HG03159 (cell line): ENCODE measurements around the gene CPD.
"Not testable (repeated sequence)": the region's sequence is repeated elsewhere in the genome, so short reads cannot be mapped to it uniquely, and the experiment has no call there.

Experiments used
- ATAC-seq: cut with Tn5 transposase; IDR thresholded peaks from one replicate; pipeline ENCODE4 v1.9.1; 2021; ENCODE audit warnings: mild to moderate bottlenecking, moderate library complexity; ENCODE audit not compliant: unreplicated experiment

CPD gene

DNA sequence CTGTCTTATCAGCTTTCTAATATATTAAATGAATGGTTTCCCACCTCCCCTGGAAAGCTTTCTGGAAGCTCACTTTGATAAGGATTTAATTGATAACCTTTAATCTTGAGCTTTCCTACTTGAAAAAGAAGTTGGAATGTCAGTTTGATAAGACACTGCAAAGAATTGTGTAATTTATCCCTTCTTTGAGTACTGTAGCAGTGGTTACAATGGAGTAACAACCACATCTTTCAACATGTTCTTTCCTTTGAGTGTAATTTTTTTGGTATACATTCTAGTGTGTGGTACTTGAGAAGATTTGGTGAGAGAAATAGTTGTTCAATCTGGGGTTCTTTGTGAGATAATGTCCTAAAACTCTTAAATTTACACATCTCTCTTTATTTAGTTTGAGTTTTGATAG, 43.4 kb downstream of the CPD start:
- no peak for ATAC-seq

GRCh38 chr17:30424471-30424870, 45.7 kb downstream of the CPD start:
- no peak for ATAC-seq

DNA sequence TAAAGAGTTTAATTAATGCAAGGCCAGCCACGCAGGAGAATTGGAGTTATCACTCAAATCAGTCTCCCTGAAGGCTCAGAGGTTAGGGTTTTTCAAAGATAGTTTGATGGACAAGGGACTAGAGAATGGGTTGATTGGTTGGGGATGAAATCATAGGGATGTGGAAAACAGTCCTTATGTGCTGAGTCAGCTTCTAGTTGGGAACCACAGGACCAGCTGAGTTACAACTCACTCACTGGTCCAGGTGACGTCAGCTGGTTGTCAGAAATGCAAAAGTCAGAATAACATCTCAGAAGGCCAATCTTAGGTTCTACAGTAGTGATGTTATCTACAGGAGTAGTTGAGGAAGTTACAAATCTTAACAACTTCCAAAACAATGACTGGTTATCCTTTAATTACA, 47.6 kb downstream of the CPD start:
- ATAC-seq, result no peak

- no peak for ATAC-seq
Measured at GRCh38 chr17:30427611-30428010, 48.9 kb downstream of the CPD start.

DNA sequence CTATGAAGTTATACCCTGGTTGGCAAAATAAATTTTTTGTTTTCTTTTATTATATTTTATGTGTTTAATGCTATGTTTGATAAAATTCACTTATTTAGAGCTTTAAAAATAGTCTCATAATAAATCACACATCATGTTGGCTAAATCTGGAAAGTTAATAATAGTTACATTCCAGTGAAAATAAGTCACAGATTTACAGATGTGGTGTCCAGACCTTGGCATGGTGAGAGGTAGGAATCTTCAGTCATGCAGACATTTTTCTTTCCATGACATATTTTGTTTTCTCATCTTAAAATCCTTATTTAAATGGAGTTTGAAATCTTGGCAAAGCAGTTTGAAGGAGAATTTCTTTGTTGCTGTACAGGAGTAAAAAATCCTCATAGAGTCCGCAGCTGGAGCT, 50.4 kb downstream of the CPD start:
- ATAC-seq, result no peak

GRCh38 chr17:30433514-30433913, 54.8 kb downstream of the CPD start:
- ATAC-seq, result no peak

GRCh38 chr17:30436729-30437128, 58.0 kb downstream of the CPD start:
- ATAC-seq, result no peak

- ATAC-seq, result no peak
Measured at GRCh38 chr17:30443721-30444120, 65.0 kb downstream of the CPD start.

GRCh38 chr17:30446640-30447039, 67.9 kb downstream of the CPD start:
- not testable (repeated sequence) for ATAC-seq

DNA sequence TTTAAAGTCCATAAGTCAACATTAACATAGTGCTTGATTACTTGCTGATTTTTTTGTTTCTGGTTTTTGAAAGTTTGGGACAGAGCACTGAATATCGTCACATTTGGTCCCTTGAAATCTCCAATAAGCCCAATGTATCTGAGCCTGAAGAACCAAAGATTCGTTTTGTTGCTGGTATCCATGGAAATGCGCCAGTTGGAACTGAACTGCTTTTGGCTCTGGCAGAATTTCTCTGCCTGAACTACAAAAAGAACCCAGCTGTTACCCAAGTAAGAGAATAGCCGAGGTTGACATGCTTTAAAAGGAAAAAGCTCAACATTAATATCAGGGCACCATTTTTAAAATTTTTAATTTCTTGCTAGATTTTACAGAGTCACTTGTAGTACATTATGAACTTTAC, 70.8 kb downstream of the CPD start:
- no peak for ATAC-seq

- ATAC-seq, result no peak
Measured at GRCh38 chr17:30450125-30451027, 71.6 kb downstream of the CPD start.

GRCh38 chr17:30454635-30455034, 75.9 kb downstream of the CPD start:
- no peak for ATAC-seq

- no peak for ATAC-seq
Measured at GRCh38 chr17:30458371-30458770, 79.6 kb downstream of the CPD start.

DNA sequence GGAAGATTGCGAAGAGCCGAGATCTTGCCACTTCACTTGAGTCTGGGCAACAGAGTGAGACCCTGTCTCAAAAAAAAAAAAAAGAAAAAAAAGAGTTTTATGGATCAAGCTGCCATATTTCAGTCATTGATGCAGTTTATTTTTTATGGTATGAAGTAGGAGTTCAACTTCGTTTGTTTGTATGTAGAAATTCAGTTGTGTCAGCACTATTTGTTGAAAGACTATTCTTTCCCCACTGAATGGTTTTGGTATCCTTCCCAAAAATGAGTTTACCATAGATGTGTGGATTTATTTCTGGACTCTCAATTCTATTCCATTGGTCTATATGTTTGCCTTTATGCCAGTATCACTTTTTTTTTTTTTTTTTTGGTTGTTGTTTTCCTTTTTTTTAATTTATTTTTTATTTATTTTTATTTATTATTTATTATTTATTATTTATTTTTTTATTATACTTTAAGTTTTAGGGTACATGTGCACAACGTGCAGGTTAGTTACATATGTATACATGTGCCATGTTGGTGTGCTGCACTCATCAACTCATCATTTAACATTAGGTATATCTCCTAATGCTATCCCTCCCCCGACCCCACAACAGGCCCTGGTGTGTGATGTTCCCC, 80.2 kb downstream of the CPD start:
- not testable (repeated sequence) for ATAC-seq

GRCh38 chr17:30468465-30468864, 89.7 kb downstream of the CPD start:
- ATAC-seq, result no peak

DNA sequence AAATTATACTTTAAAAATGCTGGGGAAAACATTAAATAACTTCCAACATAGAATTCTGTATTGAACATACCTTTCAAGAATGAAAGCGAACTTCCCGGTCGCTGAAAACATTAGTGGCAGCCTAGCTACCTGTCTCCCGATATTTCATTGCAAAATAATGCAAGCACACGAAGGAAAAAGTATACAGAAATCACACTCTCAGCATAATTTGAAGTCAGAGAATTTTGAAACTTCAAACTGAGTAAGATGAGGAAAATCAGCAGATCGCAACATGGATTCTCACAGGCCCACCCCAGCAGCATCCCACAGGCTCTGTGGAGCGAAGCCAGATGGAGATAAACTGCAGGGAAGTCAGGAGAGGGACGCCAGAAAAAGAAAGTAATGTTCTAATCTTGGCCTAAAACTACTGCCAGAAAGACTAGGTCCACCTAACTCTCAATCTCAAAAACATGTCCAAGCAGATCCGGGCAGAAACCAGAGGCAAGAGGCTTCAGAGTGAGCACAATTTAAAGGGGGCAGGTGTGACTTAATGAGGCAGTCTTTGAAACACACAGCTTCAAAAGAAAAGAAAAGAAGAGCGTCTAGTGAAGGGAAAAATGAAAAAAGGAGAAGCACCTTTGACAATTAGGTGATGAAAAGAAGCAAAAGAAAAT, 93.6 kb downstream of the CPD start:
- no peak for ATAC-seq

DNA sequence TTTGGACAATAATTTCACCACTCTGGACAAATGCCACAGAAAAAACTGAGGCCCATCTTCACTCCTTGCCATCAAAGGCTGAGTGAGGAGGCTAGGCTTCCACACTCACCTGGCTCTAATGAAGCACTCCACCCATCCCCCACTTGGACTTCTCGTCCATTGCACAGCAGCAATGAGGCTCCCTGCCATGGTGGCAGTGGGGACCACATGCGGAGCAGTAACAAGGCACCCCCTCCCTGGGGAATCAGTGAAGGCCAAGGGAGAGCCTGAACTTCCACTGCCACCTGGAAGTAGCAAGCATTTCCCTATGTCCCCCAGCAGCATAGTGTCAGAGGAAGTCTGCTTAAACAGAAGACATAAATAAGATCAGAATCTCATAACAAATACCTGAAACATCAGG, 96.5 kb downstream of the CPD start:
- ATAC-seq, result no peak

- peak; percentile 20 for ATAC-seq
Measured at GRCh38 chr17:30476726-30477082, 98.0 kb downstream of the CPD start.

DNA sequence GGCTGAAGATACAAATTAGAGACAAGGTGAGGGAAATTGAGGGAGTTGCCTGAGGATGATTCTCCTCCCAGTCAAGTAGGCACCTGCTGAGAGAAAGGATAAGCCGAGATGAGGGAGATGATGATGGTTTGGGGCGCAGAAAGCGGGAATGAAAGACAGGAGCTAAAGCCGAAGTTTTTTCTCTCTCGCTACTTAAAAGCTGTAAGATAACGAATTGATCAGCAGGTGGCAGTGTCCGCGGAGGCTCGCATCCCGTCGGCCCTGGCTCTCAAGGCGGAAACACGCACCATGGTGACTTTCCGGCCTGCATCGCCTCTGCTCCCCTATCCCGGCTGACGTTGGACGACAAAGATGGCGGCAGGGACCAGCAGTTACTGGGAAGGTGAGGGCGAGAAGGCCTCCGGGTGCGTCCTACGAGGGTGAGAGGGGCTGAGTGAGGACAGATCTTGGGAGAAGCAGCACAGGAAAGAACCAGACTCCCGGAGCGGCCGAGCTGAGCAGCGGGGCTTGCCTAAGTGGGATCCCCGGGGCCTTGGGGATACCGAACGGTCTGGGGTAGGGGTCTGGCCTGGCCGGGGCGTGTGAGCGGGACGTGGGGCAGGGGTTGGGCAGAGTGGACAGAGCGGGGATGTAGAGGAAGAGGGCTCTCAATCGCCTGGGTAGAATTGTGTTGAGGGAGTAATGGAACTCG, 98.5 kb downstream of the CPD start, which contains the start of gene GOSR1:
TSS of gene GOSR1 (plus strand) at position 326 of the 691 bp plus-strand sequence. CDS start at position 352, 26 bp downstream.
- ATAC-seq, result peak; percentile 92

DNA sequence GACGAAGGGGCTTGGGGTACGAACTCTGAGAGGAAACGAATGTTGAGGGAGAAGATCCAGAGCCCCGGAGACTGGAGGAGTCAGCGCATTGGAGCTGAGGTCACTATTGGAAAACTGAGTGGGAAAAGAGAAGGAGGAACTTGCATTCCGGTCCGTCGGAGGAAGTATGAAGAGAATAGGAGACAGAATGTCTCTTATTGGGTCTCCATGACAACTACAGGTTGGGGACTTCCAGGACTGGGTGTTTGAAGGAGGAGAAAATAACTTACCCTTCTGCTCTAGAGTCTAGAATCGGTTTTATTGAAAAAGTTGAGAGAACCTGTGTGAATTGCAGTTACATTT, 99.0 kb downstream of the CPD start:
- no peak for ATAC-seq

GRCh38 chr17:30482555-30482954, 103.8 kb downstream of the CPD start:
- ATAC-seq, result no peak
